ENCODE data around the gene MPHOSPH8. TPM values are rescaled to one million over a fixed set of nuclear protein-coding genes. Genes with fewer than 3 reads are reported as not detected.
"Not testable (repeated sequence)": the region's sequence is repeated elsewhere in the genome, so short reads cannot be mapped to it uniquely, and the experiment has no call there.

The MPHOSPH8 gene
- total RNA-seq, 2 experiments from 2014 or later: 44.9 to 49.6 TPM

GRCh38 chr13:19605161-19605955 is 28.1 kb upstream of the MPHOSPH8 start:
- Mint-ChIP-seq H3K4me3 (no peak overlapping the region), H3K27ac (no peak overlapping the region), H3K9me3 (peaks cover 15% of the 10 kb centered on the region), H3K36me3 (ENCODE audit: low read depth) (peaks cover 12% of the 10 kb centered on the region), H3K27me3 (peaks cover 28% of the 10 kb centered on the region), H3K4me1 (peaks cover 1% of the 10 kb centered on the region)
- no peak for DNase-seq
- ChIA-PET CTCF (no interaction called here), POLR2A (no interaction called here)

GRCh38 chr13:19606152-19606551 is 27.3 kb upstream of the MPHOSPH8 start:
- Mint-ChIP-seq H3K9me3 (peaks cover 15% of the 10 kb centered on the region), H3K4me3 (no peak overlapping the region), H3K27ac (no peak overlapping the region), H3K4me1 (peaks cover 1% of the 10 kb centered on the region), H3K36me3 (ENCODE audit: low read depth) (peaks cover 12% of the 10 kb centered on the region), H3K27me3 (peaks cover 23% of the 10 kb centered on the region)
- ChIA-PET CTCF (no interaction called here), POLR2A (no interaction called here)
- DNase-seq: no peak

GRCh38 chr13:19606737-19607136 is 26.7 kb upstream of the MPHOSPH8 start:
- Mint-ChIP-seq H3K9me3 (peaks cover 15% of the 10 kb centered on the region), H3K4me1 (peaks cover 1% of the 10 kb centered on the region), H3K36me3 (ENCODE audit: low read depth) (peaks cover 12% of the 10 kb centered on the region), H3K27ac (no peak overlapping the region), H3K27me3 (peaks cover 20% of the 10 kb centered on the region), H3K4me3 (no peak overlapping the region)
- POLR2A ChIA-PET: no interaction called here
- no peak for DNase-seq
- CTCF ChIA-PET: interaction anchor here (0.5 kb wide), 1 partner anchor 40 kb away, joined by 3 read pairs; no protein-coding TSS in a partner anchor

- peaks cover 15% of the 10 kb centered on the region for H3K9me3 Mint-ChIP-seq
- ChIA-PET CTCF (interaction anchor here (0.5 kb wide), 1 partner anchor 39 kb away, joined by 3 read pairs; no protein-coding TSS in a partner anchor), POLR2A (no interaction called here)
- H3K27ac Mint-ChIP-seq: no peak overlapping the region
- H3K36me3 Mint-ChIP-seq (ENCODE audit: low read depth): peaks cover 12% of the 10 kb centered on the region
- DNase-seq: no peak
- H3K4me3 Mint-ChIP-seq: no peak overlapping the region
- H3K4me1 Mint-ChIP-seq: peaks cover 1% of the 10 kb centered on the region
- H3K27me3 Mint-ChIP-seq: peaks cover 17% of the 10 kb centered on the region
Observed at GRCh38 chr13:19607523-19608078, 25.9 kb upstream of the MPHOSPH8 start.

GRCh38 chr13:19618977-19619376 is 14.5 kb upstream of the MPHOSPH8 start:
- CTCF ChIA-PET: interaction anchor here (1.5 kb wide), 1 partner anchor 8 kb away, joined by 3 read pairs; no protein-coding TSS in a partner anchor
- POLR2A ChIA-PET: no interaction called here
- DNase-seq: peak; percentile 41

GRCh38 chr13:19622193-19622592 is 11.3 kb upstream of the MPHOSPH8 start:
- Mint-ChIP-seq H3K27ac (no peak overlapping the region), H3K4me3 (no peak overlapping the region), H3K4me1 (no peaks in the 10 kb centered on the region), H3K9me3 (no peaks in the 10 kb centered on the region), H3K36me3 (ENCODE audit: low read depth) (no peaks in the 10 kb centered on the region), H3K27me3 (peaks cover 4% of the 10 kb centered on the region)
- ChIA-PET POLR2A (no interaction called here), CTCF (no interaction called here)
- DNase-seq: no peak

More at GRCh38 chr13:19618977-19619376, 14.5 kb upstream of the MPHOSPH8 start:
- Mint-ChIP-seq H3K27ac (no peak overlapping the region), H3K27me3 (peaks cover 5% of the 10 kb centered on the region), H3K4me3 (no peak overlapping the region), H3K4me1 (no peaks in the 10 kb centered on the region), H3K36me3 (ENCODE audit: low read depth) (no peaks in the 10 kb centered on the region), H3K9me3 (no peaks in the 10 kb centered on the region)

GRCh38 chr13:19624265-19624664 is 9.2 kb upstream of the MPHOSPH8 start:
- no peak overlapping the region for H3K27ac Mint-ChIP-seq
- CTCF ChIA-PET: interaction anchor here (2.0 kb wide), 1 partner anchor 9 kb away, joined by 6 read pairs; the partner anchor contains the start of gene MPHOSPH8
- H3K4me3 Mint-ChIP-seq: no peak overlapping the region
- no peaks in the 10 kb centered on the region for H3K4me1 Mint-ChIP-seq
- no peaks in the 10 kb centered on the region for H3K9me3 Mint-ChIP-seq
- POLR2A ChIA-PET: no interaction called here
- peaks cover 6% of the 10 kb centered on the region for H3K27me3 Mint-ChIP-seq
- DNase-seq: no peak
- H3K36me3 Mint-ChIP-seq (ENCODE audit: low read depth): no peaks in the 10 kb centered on the region

GRCh38 chr13:19632915-19633478 is 462 bp upstream of the MPHOSPH8 start:
- ChIA-PET POLR2A (no interaction called here), CTCF (interaction anchor here (0.9 to 1.6 kb wide), 4 partner anchors 9 to 61 kb away, joined by 3 to 6 read pairs (median 4); no protein-coding TSS in a partner anchor)
- H3K27me3 Mint-ChIP-seq: no peaks in the 10 kb centered on the region
- peaks cover 24% of the 10 kb centered on the region for H3K4me1 Mint-ChIP-seq
- no peak for DNase-seq
- peak overlapping the region; percentile 100 for H3K4me3 Mint-ChIP-seq
- H3K9me3 Mint-ChIP-seq: no peaks in the 10 kb centered on the region
- peaks cover 19% of the 10 kb centered on the region for H3K36me3 Mint-ChIP-seq (ENCODE audit: low read depth)
- peak overlapping the region; percentile 99 for H3K27ac Mint-ChIP-seq

GRCh38 chr13:19634256-19634740 is 839 bp downstream of the MPHOSPH8 start:
- peak overlapping the region; percentile 99 for H3K27ac Mint-ChIP-seq
- H3K4me1 Mint-ChIP-seq: peaks cover 26% of the 10 kb centered on the region
- peaks cover 25% of the 10 kb centered on the region for H3K36me3 Mint-ChIP-seq (ENCODE audit: low read depth)
- no peaks in the 10 kb centered on the region for H3K27me3 Mint-ChIP-seq
- H3K9me3 Mint-ChIP-seq: no peaks in the 10 kb centered on the region
- no peak for DNase-seq
- ChIA-PET CTCF (interaction anchor here (0.6 kb wide), 1 partner anchor 22 kb away, joined by 4 read pairs; no protein-coding TSS in a partner anchor), POLR2A (no interaction called here)
- peak overlapping the region; percentile 100 for H3K4me3 Mint-ChIP-seq

GRCh38 chr13:19635926-19636325 is 2.5 kb downstream of the MPHOSPH8 start:
- H3K27me3 Mint-ChIP-seq, H3K9me3 Mint-ChIP-seq, DNase-seq, H3K27ac Mint-ChIP-seq, POLR2A ChIA-PET, CTCF ChIA-PET: not testable (repeated sequence)
- peak overlapping the region; percentile 100 for H3K4me3 Mint-ChIP-seq
- H3K36me3 Mint-ChIP-seq (ENCODE audit: low read depth): peaks cover 28% of the 10 kb centered on the region
- H3K4me1 Mint-ChIP-seq: peaks cover 31% of the 10 kb centered on the region

- H3K27ac Mint-ChIP-seq: no peak overlapping the region
Observed at GRCh38 chr13:19643652-19644051, 10.2 kb downstream of the MPHOSPH8 start.

GRCh38 chr13:19645000-19645399 is 11.5 kb downstream of the MPHOSPH8 start:
- no peak overlapping the region for H3K4me3 Mint-ChIP-seq
- no peaks in the 10 kb centered on the region for H3K27me3 Mint-ChIP-seq
- ChIA-PET POLR2A (no interaction called here), CTCF (no interaction called here)
- H3K36me3 Mint-ChIP-seq (ENCODE audit: low read depth): peaks cover 60% of the 10 kb centered on the region
- H3K4me1 Mint-ChIP-seq: peaks cover 9% of the 10 kb centered on the region
- no peak overlapping the region for H3K27ac Mint-ChIP-seq
- no peak for DNase-seq
- H3K9me3 Mint-ChIP-seq: no peaks in the 10 kb centered on the region

More at GRCh38 chr13:19643652-19644051, 10.2 kb downstream of the MPHOSPH8 start:
- CTCF ChIA-PET: no interaction called here
- POLR2A ChIA-PET: no interaction called here
- Mint-ChIP-seq H3K27me3 (no peaks in the 10 kb centered on the region), H3K4me1 (peaks cover 11% of the 10 kb centered on the region), H3K9me3 (no peaks in the 10 kb centered on the region), H3K36me3 (ENCODE audit: low read depth) (peaks cover 57% of the 10 kb centered on the region), H3K4me3 (no peak overlapping the region)
- DNase-seq: no peak

- H3K27ac Mint-ChIP-seq: no peak overlapping the region
- peaks cover 66% of the 10 kb centered on the region for H3K36me3 Mint-ChIP-seq (ENCODE audit: low read depth)
- no peaks in the 10 kb centered on the region for H3K9me3 Mint-ChIP-seq
- ChIA-PET CTCF (interaction anchor here (0.6 to 0.7 kb wide), 2 partner anchors 18 to 39 kb away, joined by 3 read pairs; no protein-coding TSS in a partner anchor), POLR2A (no interaction called here)
- H3K4me3 Mint-ChIP-seq: no peak overlapping the region
- DNase-seq: no peak
- H3K27me3 Mint-ChIP-seq: no peaks in the 10 kb centered on the region
- peaks cover 5% of the 10 kb centered on the region for H3K4me1 Mint-ChIP-seq
Observed at GRCh38 chr13:19646063-19646462, 12.6 kb downstream of the MPHOSPH8 start.

Data from activated CD4-positive, alpha-beta T cell treated with anti-CD3 and anti-CD28 coated beads, Interleukin-2, amount 10 ng/mL, durations not matched to agents 7 days and 5 days (primary cell).